SK-N-SH (cell line): ENCODE results near the gene DDX41. TPM values are rescaled to one million over a fixed set of nuclear protein-coding genes. Genes with fewer than 3 reads are reported as not detected.

Source experiments
- CTCF ChIA-PET: fragments of 300-600, 350-600 bp; formaldehyde crosslinking; extraction: SDS; loops from one replicate; lab custom pipeline; 2021; lab: Yijun Ruan, JAX
- POLR2A ChIA-PET: fragments of 350-600 bp; sonication (Branson Sonifier 250); formaldehyde crosslinking; extraction: SDS; loops from one replicate; lab custom pipeline; 2020; ENCODE audit warnings: antibody characterized with exemption, inconsistent platforms; lab: Yijun Ruan, JAX
- DNase-seq: peaks from one replicate; pipeline ENCODE4 v3.0.0; 2012
- H2AFZ ChIP-seq: fragments of 200-600 bp; sonication (generic); 2 replicates; pipeline ENCODE4 v1.8.1; 2016; ENCODE audit warnings: antibody characterized with exemption, mild to moderate bottlenecking, low read depth
- H3F3A ChIP-seq: fragments of 200-600 bp; sonication (generic); replicated peaks from 2 replicates; pipeline ENCODE3; 2016; ENCODE audit warnings: antibody characterized with exemption, mild to moderate bottlenecking; ENCODE audit not compliant: insufficient read depth
- H3K27ac ChIP-seq, 2 experiments: fragments of 200-500 bp in 1 of 2; fragments of 200-600 bp in 1 of 2; sonication (Bioruptor generic) in 1 of 2; sonication (generic), shearing (Covaris generic) in 1 of 2; 2 replicates each; pipeline versions ENCODE4 v1.5.1 to v1.6.1; 2014 to 2016; ENCODE audit warnings: low read depth in 2 of 2, inconsistent platforms in 1 of 2, low read length in 1 of 2, mild to moderate bottlenecking in 1 of 2, mixed read lengths in 1 of 2
- H3K27me3 ChIP-seq: fragments of 200-600 bp; sonication (generic), shearing (Covaris generic); 2 replicates; pipeline ENCODE4 v1.6.1; 2016; ENCODE audit warnings: mixed run types; ENCODE audit not compliant: insufficient read depth
- H3K36me3 ChIP-seq, 2 experiments: fragments of 200-500 bp in 1 of 2; fragments of 200-600 bp in 1 of 2; sonication (Bioruptor generic) in 1 of 2; sonication (generic) in 1 of 2; replicated peaks in 1 of 2; 2 replicates each; pipeline versions ENCODE3 to v1.5.1; 2014 to 2016; ENCODE audit warnings: low read length in 1 of 2, mild to moderate bottlenecking in 1 of 2; ENCODE audit not compliant: insufficient read depth in 2 of 2, control insufficient read depth in 1 of 2
- H3K4me1 ChIP-seq, 2 experiments: fragments of 200-500 bp in 1 of 2; fragments of 200-600 bp in 1 of 2; sonication (Bioruptor generic) in 1 of 2; sonication (generic), shearing (Covaris generic) in 1 of 2; 2 replicates each; pipeline versions ENCODE4 v1.5.1 to v1.6.1; 2014 to 2016; ENCODE audit warnings: low read depth in 1 of 2, low read length in 1 of 2, mixed run types in 1 of 2; ENCODE audit not compliant: insufficient read depth in 2 of 2, control insufficient read depth in 1 of 2
- H3K4me2 ChIP-seq: fragments of 200-600 bp; sonication (generic), shearing (Covaris generic); 2 replicates; pipeline ENCODE4 v1.6.1; 2017; ENCODE audit warnings: mixed run types
- H3K4me3 ChIP-seq, 2 experiments: fragments of 200-500 bp in 1 of 2; fragments of 200-600 bp in 1 of 2; sonication (Bioruptor generic) in 1 of 2; sonication (generic), shearing (Covaris generic) in 1 of 2; 2 replicates each; pipeline versions ENCODE4 v1.5.1 to v1.8.1; 2014 to 2016; ENCODE audit warnings: low read depth in 2 of 2, inconsistent platforms in 1 of 2, low read length in 1 of 2, mild to moderate bottlenecking in 1 of 2, mixed read lengths in 1 of 2, moderate library complexity in 1 of 2
- H3K79me2 ChIP-seq: fragments of 200-600 bp; sonication (generic); 2 replicates; pipeline ENCODE4 v1.8.1; 2017; ENCODE audit warnings: mild to moderate bottlenecking; ENCODE audit not compliant: insufficient read depth
- H3K9ac ChIP-seq: fragments of 200-600 bp; sonication (generic); 2 replicates; pipeline ENCODE4 v1.6.1; 2017; ENCODE audit warnings: mixed run types
- H3K9me2 ChIP-seq: fragments of 200-600 bp; sonication (generic); 2 replicates; pipeline ENCODE4 v1.6.1; 2017; ENCODE audit warnings: mixed run types
- H3K9me3 ChIP-seq: fragments of 200-600 bp; sonication (generic); 2 replicates; pipeline ENCODE4 v1.6.1; 2017; ENCODE audit warnings: mixed run types, mild to moderate bottlenecking, moderate library complexity
- H4K20me1 ChIP-seq: fragments of 200-600 bp; sonication (generic); 2 replicates; pipeline ENCODE4 v1.6.1; 2017; ENCODE audit warnings: mild to moderate bottlenecking, mixed run types; ENCODE audit not compliant: insufficient read depth
- CHD2 ChIP-seq: fragments of 150-350 bp; IDR thresholded peaks from 2 replicates; pipeline ENCODE4 v1.6.1; 2018; ENCODE audit warnings: low read length; ENCODE audit not compliant: partially characterized antibody
- EZH2phosphoT487 ChIP-seq: fragments of 200-600 bp; sonication (generic); IDR thresholded peaks from 2 replicates; pipeline ENCODE4 v1.6.1; 2017; ENCODE audit warnings: low read depth, mixed run types, mild to moderate bottlenecking, antibody characterized with exemption, moderate library complexity, borderline replicate concordance
- MXI1 ChIP-seq: IDR thresholded peaks from 2 replicates; pipeline ENCODE4 v1.6.1; 2012; ENCODE audit warnings: mild to moderate bottlenecking, low read depth, low read length, improper control_type of control experiment
- POLR2AphosphoS5 ChIP-seq: IDR thresholded peaks from 2 replicates; pipeline ENCODE4 v1.6.1; 2012; ENCODE audit warnings: low read depth, low read length
- WGBS: methylation state at CpG from one replicate; pipeline ENCODE4 v1.1.6; 2017; ENCODE audit warnings: low lambda C conversion rate; 5-methylcytosine and 5-hydroxymethylcytosine counted together
- polyA plus RNA-seq, 3 experiments: library from polyadenylated mRNA; depleted of rRNA; stranded (reverse); fragments of >200 nt; gene quantifications; 2 replicates each; pipeline ENCODE4 v1.2.3, GENCODE V29; 2012
- TF ChIP-seq, protein P1 (sequence below): fragments of 150-350 bp; IDR thresholded peaks from 2 replicates; pipeline ENCODE4 v1.6.1; 2016; ENCODE audit warnings: mild to moderate bottlenecking, low read depth, low read length
- TF ChIP-seq, protein P2 (sequence below): fragments of 150-350 bp; IDR thresholded peaks from 2 replicates; pipeline ENCODE4 v1.6.1; 2017; ENCODE audit warnings: antibody characterized with exemption, low read length, low read depth, borderline replicate concordance
- TF ChIP-seq, protein P3 (sequence below): IDR thresholded peaks from 2 replicates; pipeline ENCODE4 v1.4.0; 2012; ENCODE audit warnings: low read depth
- TF ChIP-seq, protein P4 (sequence below): IDR thresholded peaks from 2 replicates; pipeline ENCODE4 v1.4.0; 2012; ENCODE audit warnings: low read depth, borderline replicate concordance

DDX41 gene
- polyA plus RNA-seq, 1 of the 3 experiments (the other 2 are of a cell fraction): 176 TPM

DNA sequence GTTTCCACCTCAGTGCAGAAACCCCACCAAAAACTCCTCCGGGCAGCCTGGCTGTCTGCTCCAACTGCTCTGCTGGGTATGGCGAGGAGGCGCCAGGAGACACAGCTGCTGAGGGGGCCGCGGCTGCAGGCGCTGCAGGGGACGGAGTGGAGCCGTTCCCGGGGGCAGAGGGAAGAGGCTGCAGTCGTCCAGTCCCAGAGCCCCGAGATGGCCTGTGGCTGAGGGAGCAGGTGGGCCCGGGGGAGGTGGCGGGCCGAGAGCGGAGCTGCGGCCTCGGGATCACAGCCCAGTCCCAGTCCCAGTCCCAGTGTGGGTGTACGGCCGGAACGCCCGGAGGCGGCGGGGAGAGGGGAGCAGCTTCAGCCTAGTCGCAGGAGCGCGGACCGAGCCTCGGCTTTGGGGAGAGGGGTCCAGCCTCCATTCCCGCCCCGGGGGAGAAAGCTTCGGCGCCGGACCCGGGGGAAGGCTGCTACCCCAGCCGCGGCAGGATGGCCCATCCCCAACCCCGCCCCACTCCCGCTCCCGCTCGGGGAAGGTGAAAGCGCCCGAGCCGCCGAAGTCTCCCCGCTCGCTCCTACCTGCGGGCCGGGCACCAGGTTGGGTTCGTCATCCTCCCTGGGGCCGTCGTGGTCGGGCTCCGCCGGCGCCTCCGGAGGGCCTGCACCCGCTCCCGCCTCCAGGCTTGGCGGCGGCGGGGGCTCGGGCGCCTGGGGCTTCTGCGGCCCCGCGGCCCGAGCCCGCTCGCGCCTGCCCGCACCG is 37.1 kb upstream of the DDX41 start:
- H3K9me2 ChIP-seq: no peaks in the 10 kb centered on the region
- peak overlapping the region; percentile 29 to 77; a peak in 3 of 4 replicates for H3K27ac ChIP-seq
- peaks cover 53% of the 10 kb centered on the region for H3K79me2 ChIP-seq
- no peaks in the 10 kb centered on the region for H3F3A ChIP-seq
- DNase-seq: peak; percentile 83
- peak overlapping the region; percentile 93 to 94 for H3K4me3 ChIP-seq
- H3K9me3 ChIP-seq: no peaks in the 10 kb centered on the region
- H3K4me1 ChIP-seq: peaks cover 0 to 16% of the 10 kb centered on the region in 2 experiments; a peak in 2 of 4 replicates
- ChIA-PET POLR2A (interaction anchor here (0.7 kb wide), 1 partner anchor 187 kb away, joined by 4 read pairs; no protein-coding TSS in a partner anchor), CTCF (interaction anchor here (0.8 to 1.4 kb wide), 2 partner anchors 38 to 236 kb away, joined by 3 read pairs; no protein-coding TSS in a partner anchor)
- H4K20me1 ChIP-seq: peaks cover 44% of the 10 kb centered on the region
- peak overlapping the region; percentile 99 for H3K4me2 ChIP-seq
- H3K36me3 ChIP-seq: peaks cover 12 to 19% of the 10 kb centered on the region in 2 experiments
- H2AFZ ChIP-seq: no peak overlapping the region
- H3K27me3 ChIP-seq: no peaks in the 10 kb centered on the region
- WGBS: 0% methylated on average over 6 of the region's 72 CpGs
- H3K9ac ChIP-seq: peak overlapping the region; percentile 78
- TF ChIP-seq EZH2phosphoT487 (no peak), POLR2AphosphoS5 (no peak), CHD2 (no peak)
- TF ChIP-seq, protein P1, sequence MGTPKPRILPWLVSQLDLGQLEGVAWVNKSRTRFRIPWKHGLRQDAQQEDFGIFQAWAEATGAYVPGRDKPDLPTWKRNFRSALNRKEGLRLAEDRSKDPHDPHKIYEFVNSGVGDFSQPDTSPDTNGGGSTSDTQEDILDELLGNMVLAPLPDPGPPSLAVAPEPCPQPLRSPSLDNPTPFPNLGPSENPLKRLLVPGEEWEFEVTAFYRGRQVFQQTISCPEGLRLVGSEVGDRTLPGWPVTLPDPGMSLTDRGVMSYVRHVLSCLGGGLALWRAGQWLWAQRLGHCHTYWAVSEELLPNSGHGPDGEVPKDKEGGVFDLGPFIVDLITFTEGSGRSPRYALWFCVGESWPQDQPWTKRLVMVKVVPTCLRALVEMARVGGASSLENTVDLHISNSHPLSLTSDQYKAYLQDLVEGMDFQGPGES: no peak
- TF ChIP-seq, protein P2, sequence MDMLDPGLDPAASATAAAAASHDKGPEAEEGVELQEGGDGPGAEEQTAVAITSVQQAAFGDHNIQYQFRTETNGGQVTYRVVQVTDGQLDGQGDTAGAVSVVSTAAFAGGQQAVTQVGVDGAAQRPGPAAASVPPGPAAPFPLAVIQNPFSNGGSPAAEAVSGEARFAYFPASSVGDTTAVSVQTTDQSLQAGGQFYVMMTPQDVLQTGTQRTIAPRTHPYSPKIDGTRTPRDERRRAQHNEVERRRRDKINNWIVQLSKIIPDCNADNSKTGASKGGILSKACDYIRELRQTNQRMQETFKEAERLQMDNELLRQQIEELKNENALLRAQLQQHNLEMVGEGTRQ: no peak
- TF ChIP-seq, protein P3, sequence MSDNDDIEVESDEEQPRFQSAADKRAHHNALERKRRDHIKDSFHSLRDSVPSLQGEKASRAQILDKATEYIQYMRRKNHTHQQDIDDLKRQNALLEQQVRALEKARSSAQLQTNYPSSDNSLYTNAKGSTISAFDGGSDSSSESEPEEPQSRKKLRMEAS: no peak
- TF ChIP-seq, protein P4, sequence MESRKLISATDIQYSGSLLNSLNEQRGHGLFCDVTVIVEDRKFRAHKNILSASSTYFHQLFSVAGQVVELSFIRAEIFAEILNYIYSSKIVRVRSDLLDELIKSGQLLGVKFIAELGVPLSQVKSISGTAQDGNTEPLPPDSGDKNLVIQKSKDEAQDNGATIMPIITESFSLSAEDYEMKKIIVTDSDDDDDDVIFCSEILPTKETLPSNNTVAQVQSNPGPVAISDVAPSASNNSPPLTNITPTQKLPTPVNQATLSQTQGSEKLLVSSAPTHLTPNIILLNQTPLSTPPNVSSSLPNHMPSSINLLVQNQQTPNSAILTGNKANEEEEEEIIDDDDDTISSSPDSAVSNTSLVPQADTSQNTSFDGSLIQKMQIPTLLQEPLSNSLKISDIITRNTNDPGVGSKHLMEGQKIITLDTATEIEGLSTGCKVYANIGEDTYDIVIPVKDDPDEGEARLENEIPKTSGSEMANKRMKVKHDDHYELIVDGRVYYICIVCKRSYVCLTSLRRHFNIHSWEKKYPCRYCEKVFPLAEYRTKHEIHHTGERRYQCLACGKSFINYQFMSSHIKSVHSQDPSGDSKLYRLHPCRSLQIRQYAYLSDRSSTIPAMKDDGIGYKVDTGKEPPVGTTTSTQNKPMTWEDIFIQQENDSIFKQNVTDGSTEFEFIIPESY: no peak

DNA sequence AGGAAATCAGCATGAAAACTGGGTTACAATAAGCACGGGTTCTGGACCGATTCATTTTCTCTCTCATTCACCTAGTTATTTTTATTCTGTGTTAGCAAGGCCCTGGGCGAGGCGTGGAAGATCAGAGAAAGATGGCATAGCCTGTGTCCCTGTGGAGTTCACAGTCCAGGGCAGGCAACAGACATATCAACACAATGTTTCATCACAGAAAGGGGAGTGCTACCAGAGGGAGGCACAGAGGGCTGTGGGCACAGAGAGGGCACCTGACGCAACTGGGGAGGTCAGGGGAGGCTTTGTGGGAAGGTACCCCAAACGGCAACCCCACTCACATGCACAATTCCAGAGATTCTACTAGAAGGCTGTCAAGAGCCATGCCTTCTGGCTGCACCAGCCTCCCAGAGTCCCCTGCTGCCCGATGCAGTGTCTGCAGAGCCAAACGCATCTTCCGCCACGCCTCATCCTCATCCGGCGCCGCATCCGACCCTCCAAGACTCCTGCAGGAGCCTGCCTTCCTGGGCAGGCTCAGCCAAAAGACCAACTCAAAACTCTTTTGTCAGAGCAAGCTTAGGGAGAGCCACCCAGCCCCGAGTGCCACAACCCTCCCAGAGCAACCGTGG is 36.2 kb upstream of the DDX41 start:
- TF ChIP-seq MXI1: peak; percentile 71; the same call in 1 of the 2 replicates
- TF ChIP-seq, protein P3: no peak
- H3K36me3 ChIP-seq: peaks cover 12 to 19% of the 10 kb centered on the region in 2 experiments
- ChIA-PET CTCF (interaction anchor here (1.4 kb wide), 1 partner anchor 37 kb away, joined by 3 read pairs; no protein-coding TSS in a partner anchor), POLR2A (no interaction called here)
- no peaks in the 10 kb centered on the region for H3K9me2 ChIP-seq
- peak overlapping the region; percentile 99 for H3K4me2 ChIP-seq
- H3F3A ChIP-seq: peaks cover 6% of the 10 kb centered on the region
- WGBS: 47% methylated on average over 16 of the region's 16 CpGs
- H3K27ac ChIP-seq: peak overlapping the region in 1 of 2 experiments; percentile 29; a peak in 3 of 4 replicates
- peaks cover 0 to 21% of the 10 kb centered on the region in 2 experiments; a peak in 2 of 4 replicates for H3K4me1 ChIP-seq
- H3K9me3 ChIP-seq: no peaks in the 10 kb centered on the region
- no peaks in the 10 kb centered on the region for H3K27me3 ChIP-seq
- peaks cover 62% of the 10 kb centered on the region for H3K79me2 ChIP-seq
- DNase-seq: peak; percentile 54
- peaks cover 53% of the 10 kb centered on the region for H4K20me1 ChIP-seq
- H3K4me3 ChIP-seq: peak overlapping the region; percentile 93 to 94
- peak overlapping the region; percentile 78 for H3K9ac ChIP-seq
- H2AFZ ChIP-seq: no peak overlapping the region
